GM21737 (cell line): ENCODE measurements around the gene FCHSD2.
"Not testable (repeated sequence)": the region's sequence is repeated elsewhere in the genome, so short reads cannot be mapped to it uniquely, and the experiment has no call there.

Source experiments
- ATAC-seq: cut with Tn5 transposase; IDR thresholded peaks from one replicate; pipeline ENCODE4 v1.9.1; 2021; ENCODE audit warnings: mild to moderate bottlenecking, moderate library complexity; ENCODE audit not compliant: unreplicated experiment

FCHSD2 gene

DNA sequence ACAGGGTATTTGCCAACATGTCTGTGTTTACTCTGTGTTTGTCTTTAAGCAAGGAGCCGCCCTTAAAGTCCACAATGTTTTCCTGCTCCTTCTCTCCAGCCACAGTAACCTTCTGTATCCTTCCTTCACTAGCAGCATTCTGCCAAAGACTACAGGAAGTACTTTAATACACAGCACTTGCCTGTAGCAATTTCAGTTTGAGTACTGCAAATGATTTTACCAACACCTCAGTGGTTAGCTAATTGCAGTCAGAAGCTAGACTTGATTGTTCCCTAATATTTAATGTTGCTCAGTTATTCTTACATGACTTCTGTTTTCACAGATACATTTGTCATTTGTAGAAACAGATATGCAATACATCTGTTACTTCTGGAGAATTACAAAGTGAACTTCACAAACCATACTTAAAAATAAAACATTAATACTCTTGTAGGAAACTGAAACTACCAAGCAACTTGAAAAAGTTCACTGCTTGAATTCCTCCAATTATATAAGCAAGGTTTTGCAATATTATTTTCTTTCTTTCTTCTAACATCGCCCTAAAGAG, 69.1 kb downstream of the FCHSD2 start:
- ATAC-seq = peak; percentile 70

GRCh38 chr11:73070653-73071052, 71.5 kb downstream of the FCHSD2 start:
- ATAC-seq = no peak

DNA sequence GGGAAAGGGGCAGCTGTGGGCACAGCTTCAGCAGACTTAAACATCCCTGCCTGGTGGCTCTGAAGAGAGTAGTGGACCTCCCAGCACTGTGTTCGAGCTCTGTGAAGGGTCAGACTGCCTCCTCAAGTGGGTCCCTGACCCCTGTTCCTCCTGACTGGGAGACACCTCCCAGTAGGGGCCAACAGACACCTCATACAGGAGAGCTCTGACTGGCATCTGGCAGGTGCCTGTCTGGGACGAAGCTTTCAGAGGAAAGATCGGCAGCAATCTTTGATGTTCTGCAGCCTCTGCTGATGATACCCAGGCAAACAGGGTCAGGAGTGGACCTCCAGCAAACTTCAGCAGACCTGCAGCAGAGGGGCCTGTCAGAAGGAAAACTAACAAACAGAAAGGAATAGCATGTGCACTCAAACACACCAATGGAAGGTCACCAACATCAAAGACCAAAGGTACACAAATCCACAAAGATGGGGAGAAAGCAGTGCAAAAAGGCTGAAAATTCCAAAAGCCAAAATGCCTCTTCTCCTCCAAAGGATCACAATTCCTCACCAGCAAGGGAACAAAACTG, 80.2 kb downstream of the FCHSD2 start:
- ATAC-seq = not testable (repeated sequence)

DNA sequence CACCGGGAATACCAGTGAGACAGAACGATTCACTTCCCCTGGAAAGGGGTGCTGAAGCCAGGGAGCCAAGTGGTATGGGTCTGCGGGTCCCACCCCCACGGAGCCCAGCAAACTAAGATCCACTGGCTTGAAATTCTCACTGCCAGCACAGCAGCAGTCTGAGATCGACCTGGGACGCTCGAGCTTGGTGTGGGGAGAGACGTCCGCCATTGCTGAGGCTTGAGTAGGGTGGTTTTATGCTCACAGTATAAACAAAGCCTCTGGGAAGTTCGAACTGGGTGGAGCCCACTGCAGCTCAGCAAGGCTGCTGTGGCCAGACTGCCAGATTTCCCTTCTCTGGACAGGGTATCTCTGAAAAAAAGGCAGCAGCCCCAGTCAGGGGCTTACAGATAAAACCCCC, 80.7 kb downstream of the FCHSD2 start:
- not testable (repeated sequence) for ATAC-seq

GRCh38 chr11:73059915-73060314, 82.2 kb downstream of the FCHSD2 start:
- no peak for ATAC-seq

- ATAC-seq = no peak
Observed at GRCh38 chr11:73058989-73059674, 83.0 kb downstream of the FCHSD2 start.

DNA sequence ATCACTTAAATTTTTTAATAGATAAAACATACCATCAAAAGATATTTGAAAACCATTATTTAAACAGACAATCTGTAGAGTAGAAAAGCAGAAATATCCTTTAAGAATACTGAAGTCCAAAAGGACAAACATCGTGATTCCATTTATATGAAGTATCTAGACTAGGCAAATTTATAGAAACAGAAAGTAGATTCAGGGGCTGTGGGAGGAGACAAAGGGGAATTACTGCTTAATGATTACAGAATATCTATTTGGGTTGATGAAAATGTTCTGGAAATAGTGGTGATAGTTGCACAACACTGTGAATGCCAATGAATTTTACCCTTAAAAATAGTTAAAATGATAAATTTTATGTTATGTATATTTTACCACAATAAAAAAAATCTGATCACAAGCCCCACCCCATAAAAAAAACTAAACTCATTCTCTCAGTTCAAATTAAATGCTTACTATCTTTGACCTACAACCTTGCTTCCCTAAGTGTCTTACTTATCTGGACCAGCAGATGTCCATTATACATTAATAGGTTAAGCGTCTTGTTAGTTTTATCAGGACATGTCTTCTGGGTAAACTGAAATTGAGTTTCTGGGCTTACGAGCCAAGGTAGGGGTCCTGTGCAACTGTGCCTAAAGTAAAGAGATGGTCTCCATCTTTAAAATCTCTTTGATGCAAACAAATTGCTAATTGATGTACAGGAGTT, 86.3 kb downstream of the FCHSD2 start:
- no peak for ATAC-seq

DNA sequence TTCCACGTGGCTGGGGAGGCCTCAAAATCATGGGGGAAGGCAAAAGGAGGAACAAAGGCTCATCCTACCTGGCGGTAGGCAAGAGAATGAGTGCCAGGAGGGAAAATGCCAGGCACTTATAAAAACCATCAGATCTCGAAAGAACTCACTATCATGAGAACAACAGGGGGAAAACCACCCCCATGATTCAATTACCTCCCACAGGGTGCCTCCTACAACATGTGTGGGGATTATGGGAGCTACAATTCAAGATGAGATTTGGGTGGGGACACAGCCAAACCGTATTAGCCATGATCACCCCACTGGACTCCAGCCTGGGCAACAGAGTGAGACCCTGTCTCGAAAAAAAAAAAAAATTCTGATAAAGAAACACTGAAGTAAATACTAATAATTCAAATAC, 87.1 kb downstream of the FCHSD2 start:
- no peak for ATAC-seq

DNA sequence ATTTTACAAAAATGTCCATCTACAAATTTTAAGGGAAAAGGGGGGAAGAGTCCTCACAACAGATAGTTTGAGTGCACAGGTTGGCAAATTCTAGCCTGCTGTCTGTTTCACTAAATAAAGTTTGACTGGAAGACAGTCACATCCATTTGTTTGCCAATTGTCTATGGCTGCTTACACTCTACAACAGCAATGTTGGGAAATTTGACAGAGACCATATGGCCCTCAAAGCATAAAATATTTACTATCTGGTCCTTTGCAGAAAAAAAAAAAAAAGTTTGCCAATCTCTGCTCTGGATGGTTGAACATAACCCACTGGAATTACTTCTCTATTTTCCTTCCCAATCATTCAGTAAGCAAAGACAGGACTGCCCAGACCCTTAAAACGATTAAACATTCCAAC, 88.2 kb downstream of the FCHSD2 start:
- ATAC-seq = no peak

DNA sequence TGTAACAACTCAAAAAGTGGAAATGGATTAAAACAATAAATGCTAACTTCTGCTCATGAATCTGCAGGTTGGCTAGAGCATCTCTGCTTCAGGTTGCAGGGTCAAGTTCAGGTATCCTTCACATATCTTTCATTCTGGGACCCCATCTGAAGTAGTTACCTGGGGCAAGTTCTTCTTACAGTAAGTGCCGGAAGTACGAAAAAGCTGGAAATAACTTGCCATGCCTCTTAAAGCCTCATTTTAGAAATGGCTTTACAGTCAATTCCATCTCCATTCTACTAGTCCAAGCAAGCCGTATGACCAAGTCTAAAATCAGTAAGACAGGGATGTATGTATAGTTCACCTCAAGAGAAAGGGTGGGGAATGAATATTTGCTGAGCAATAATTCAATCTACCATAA, 93.7 kb downstream of the FCHSD2 start:
- peak; percentile 18 for ATAC-seq

DNA sequence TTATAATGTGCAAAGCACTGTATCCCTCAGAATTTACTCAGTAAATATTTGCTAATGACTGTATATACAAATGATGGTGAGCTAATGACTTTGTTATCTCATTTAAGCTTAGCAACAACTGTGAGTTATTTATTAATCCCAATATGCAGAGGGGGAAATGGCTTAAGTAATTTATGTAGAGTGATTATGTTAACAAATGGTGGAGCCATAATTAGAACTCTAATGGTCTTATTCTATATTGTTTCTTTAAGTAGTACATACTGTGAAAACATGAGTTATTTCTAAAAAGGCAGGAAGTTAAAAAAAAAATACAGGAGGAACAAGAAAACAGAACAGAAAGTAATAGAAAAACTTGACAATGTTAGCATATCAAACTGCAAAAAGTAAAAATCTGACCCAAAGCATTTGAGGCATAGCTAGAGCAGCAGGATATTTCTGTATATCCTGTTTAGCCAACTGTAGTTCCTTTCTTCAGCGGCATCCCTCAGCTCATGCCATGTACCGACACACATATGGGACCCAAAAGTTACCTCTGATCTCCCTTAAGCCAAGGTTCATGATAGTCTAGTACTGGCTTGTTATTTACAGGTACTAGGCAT, 94.2 kb downstream of the FCHSD2 start:
- ATAC-seq = peak; percentile 71

DNA sequence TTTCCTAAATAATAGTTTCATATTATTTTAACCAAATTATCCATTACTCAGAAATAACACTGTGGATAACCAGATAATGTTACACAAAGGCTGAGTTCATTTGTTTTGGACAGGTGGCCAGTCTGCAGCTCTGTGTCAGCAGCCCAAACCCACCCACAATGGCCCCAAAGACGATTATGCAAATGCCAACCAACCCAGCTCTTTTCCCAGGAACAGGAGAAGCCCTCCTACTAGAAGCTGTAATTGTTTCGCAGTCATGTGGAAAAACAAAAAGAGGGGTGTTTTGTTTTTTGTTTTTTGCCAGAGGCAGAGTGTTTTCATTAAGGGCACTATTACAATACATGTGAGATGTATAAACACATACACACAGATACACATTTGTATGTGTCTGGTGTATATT, 102.1 kb downstream of the FCHSD2 start:
- no peak for ATAC-seq

DNA sequence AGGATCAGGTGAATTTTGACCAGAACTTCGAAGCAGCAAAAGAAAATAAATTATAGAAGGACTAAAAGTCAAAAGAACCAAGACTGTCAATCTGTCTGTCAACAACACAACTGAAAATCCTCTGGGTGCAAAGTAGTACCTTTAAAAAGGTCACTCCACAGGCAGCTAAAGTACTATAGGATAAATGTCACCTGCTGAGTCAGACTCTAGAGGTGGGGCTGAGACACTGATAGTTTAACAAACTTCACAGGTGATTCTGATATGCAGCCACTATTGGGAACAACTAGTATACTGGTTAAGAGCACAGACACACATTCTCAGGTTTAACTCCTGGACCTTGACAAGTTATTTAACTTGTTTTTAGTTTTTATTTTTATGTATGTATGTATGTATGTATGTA, 107.3 kb downstream of the FCHSD2 start:
- ATAC-seq = no peak

GRCh38 chr11:73034331-73034730, 107.8 kb downstream of the FCHSD2 start:
- ATAC-seq = no peak

GRCh38 chr11:73030130-73030529, 112.0 kb downstream of the FCHSD2 start:
- ATAC-seq = no peak

DNA sequence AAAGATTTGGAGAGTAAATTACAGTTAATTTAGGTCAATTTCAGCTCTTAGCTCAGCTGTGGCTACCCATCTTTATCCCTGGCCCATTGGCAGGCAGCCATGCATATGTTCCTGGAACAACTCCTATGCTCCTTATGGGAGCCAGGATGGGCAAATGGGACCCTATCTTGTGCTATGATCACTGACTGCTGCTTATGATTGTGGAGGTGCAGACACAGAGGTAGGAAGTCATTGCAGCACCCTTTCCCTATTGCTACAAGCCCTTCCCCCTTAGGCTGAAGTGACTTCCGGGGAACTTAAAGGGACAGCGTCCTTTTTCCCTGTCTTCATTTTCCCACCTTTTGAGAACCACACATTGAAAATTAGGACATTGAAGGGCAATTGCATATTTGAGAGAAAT, 112.7 kb downstream of the FCHSD2 start:
- no peak for ATAC-seq

- no peak for ATAC-seq
Observed at GRCh38 chr11:73028611-73029010, 113.5 kb downstream of the FCHSD2 start.

- not testable (repeated sequence) for ATAC-seq
Observed at GRCh38 chr11:73027840-73028239, 114.3 kb downstream of the FCHSD2 start.

GRCh38 chr11:73024639-73025038, 117.5 kb downstream of the FCHSD2 start:
- ATAC-seq = no peak

DNA sequence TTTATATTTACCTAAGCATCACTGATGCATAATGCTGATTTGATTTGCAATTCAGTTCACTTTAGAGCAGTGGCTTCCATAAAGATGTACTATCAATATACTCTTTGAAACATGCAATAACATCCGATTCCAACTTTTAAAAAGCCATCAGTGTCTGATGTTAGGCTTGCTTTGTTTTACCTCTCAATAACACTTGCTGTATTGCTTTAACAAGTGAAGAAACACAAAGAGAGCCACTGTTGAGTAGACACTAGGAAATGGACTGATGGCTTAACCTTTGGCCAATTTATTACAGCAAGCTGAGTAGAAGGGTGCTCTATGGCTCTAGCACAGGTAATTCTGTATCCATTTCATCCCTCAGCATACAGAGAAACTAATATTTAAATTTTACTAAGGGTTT, 122.1 kb downstream of the FCHSD2 start:
- ATAC-seq = no peak

DNA sequence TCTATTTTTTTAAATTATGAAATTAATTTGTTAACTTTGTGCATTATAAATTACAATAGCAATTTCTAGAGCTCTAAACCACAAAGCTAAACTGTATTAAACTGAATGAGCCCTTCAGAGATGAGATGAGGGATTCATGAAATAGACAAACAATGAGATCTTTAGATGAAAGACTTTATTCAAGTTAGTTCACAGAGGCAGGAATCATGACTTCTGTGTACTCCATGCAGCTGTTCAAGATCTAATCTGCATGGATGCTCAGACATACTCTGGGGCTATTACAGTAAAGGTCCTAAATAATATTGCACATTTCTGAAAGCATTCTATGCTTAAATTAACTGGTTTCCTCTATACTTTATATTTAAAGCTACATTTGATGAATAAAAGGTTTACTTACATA, 122.7 kb downstream of the FCHSD2 start:
- no peak for ATAC-seq

- ATAC-seq = no peak
Observed at GRCh38 chr11:73018856-73019255, 123.3 kb downstream of the FCHSD2 start.
